Adrenal gland (tissue), 12 donors: ENCODE measurements around the gene PTPRD. TPM values are rescaled to one million over a fixed set of nuclear protein-coding genes. Genes with fewer than 3 reads are reported as not detected.

Source experiments
- DNase-seq, 7 donors: peaks; one replicate each; pipeline ENCODE4 v3.0.0-alpha.2; 2019 to 2020
- H3K27ac ChIP-seq, 5 donors: fragments of 200-600 bp; sonication (generic) in 4 of 5; 1 replicate in 3 of 5; 2 replicates in 2 of 5; pipeline versions ENCODE4 v1.5.1 to v1.8.0; 2016 to 2020; ENCODE audit warnings: mild to moderate bottlenecking in 1 of 5
- H3K27me3 ChIP-seq: fragments of 200-600 bp; 2 replicates; pipeline ENCODE4 v1.8.0; 2021
- H3K36me3 ChIP-seq, 2 donors: fragments of 200-600 bp; replicated peaks in 1 of 2; 1 replicate in 1 of 2; 2 replicates in 1 of 2; pipeline versions ENCODE4 v1.5.1 to v1.8.0; 2018 to 2022
- H3K4me1 ChIP-seq, 2 donors: fragments of 200-600 bp; replicated peaks in 1 of 2; 1 replicate in 1 of 2; 2 replicates in 1 of 2; pipeline versions ENCODE4 v1.5.1 to v1.8.0; 2018 to 2021
- H3K4me3 ChIP-seq, 4 donors: fragments of 200-600 bp; sonication (generic) in 3 of 4; one replicate each; pipeline ENCODE4 v1.5.1; 2016 to 2018
- H3K9me3 ChIP-seq, 3 donors: fragments of 200-600 bp; sonication (generic) in 1 of 3; replicated peaks in 1 of 3; 1 replicate in 2 of 3; 2 replicates in 1 of 3; pipeline versions ENCODE4 v1.5.1 to v1.8.0; 2016 to 2021
- CTCF ChIP-seq, 6 experiments: fragments of 450-650 bp in 4 of 6; fragments of 200-600 bp in 2 of 6; sonication (generic) in 1 of 6; IDR thresholded peaks; 1 replicate in 5 of 6; 2 replicates in 1 of 6; pipeline versions ENCODE4 v1.5.1 to v1.8.0; 2016 to 2021; ENCODE audit warnings: antibody characterized with exemption in 6 of 6, mild to moderate bottlenecking in 2 of 6, moderate library complexity in 1 of 6
- POLR2A ChIP-seq, 2 donors: fragments of 450-650 bp; IDR thresholded peaks; one replicate each; pipeline ENCODE4 v1.6.1; 2017; ENCODE audit warnings: antibody characterized with exemption in 2 of 2, mild to moderate bottlenecking in 2 of 2, moderate library complexity in 1 of 2
- WGBS, 4 donors: extraction: QIAGEN DNeasy Blood & Tissue Kit in 2 of 4; methylation state at CpG; one replicate each; pipeline versions ENCODE4 v1.1.5 to v1.1.7; 2013 to 2017; 5-methylcytosine and 5-hydroxymethylcytosine counted together
- intact Hi-C, 2 donors: fragments of 100-400 bp; cut with DNase I; formaldehyde crosslinking; loops; one replicate each; pipeline versions ENCODE4 v1.14.1 to v1.15.0; 2022 to 2023
- polyA plus RNA-seq, 3 donors: library from polyadenylated mRNA; stranded (reverse); fragments of 200-250 nt in 2 of 3; fragments of 350-450 nt in 1 of 3; fragmentation: Illumina TruSeq in 1 of 3; extraction: RNeasy Lipid Tissue Mini Kit (QIAGEN cat#74804) in 1 of 3; gene quantifications; one replicate each; pipeline ENCODE4 v1.2.3, GENCODE V29; 2013 to 2014
- total RNA-seq, 9 donors: library from RNA; depleted of rRNA in 4 of 9; stranded (reverse); fragments of >200 nt in 4 of 9; fragments of 120-200 nt in 1 of 9; fragmentation: NEBNext Ultra II Directional in 1 of 9; extraction: Animal tissue kit (Norgen Biotek cat#: 25700) in 1 of 9; gene quantifications; one replicate each; pipeline versions ENCODE4 v1.1.0 to v1.2.4, GENCODE V29; 2013 to 2023
- donor health status: healthy with polysubstance abuse.
- donor health status: Bipolar disorder and iron deficiency.
- donor health status: DM: yes; HTN: yes; CAD: no.
- donor health status: DM: no; HTN: no; CAD: no.
- donor health status: DM: no; HTN: no; CAD: no.
- donor health status: DM: yes; HTN: yes; CAD: no.

Gene PTPRD
- total and polyA plus RNA-seq, 12 donors = 0.61 to 71.2 (median 4.5) TPM

GRCh38 chr9:8901146-8901545, 1711.7 kb downstream of the PTPRD start:
- intact Hi-C loops = no loop called here
- Histone ChIP-seq H3K27ac (no peak overlapping the region), H3K36me3 (no peaks in the 10 kb centered on the region), H3K27me3 (no peaks in the 10 kb centered on the region), H3K4me3 (no peak overlapping the region), H3K9me3 (no peaks in the 10 kb centered on the region), H3K4me1 (no peaks in the 10 kb centered on the region)
- 68 to 74% (median 70%) methylated on average over 2 of the region's 2 CpGs for WGBS, 4 donors
- TF ChIP-seq CTCF (IDR thresholded peaks at IDR 0.05) (no peak), POLR2A (IDR thresholded peaks at IDR 0.05) (no peak)
- DNase-seq = no peak

DNA sequence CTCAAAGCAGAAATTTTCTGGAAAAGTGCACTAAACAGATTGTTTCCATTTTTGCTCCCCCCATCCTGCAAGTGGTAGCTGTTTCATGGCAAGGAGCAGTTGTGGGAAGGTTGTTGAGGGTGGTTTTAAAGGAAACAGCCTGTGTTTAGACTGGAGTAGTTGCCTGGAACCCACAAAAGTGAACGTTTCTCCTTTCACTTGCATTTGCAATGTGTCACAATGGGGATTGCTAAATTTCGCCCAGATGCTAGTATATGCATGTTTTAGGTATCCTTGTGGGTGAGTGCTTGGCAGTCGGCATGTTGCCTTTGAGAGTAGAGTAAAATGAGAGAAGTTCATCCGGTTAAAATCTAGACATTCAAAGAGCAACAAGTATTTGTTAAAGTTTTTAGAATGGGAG, 1713.3 kb downstream of the PTPRD start:
- Histone ChIP-seq H3K27me3 (no peaks in the 10 kb centered on the region), H3K36me3 (no peaks in the 10 kb centered on the region), H3K27ac (no peak overlapping the region), H3K9me3 (no peaks in the 10 kb centered on the region), H3K4me3 (no peak overlapping the region), H3K4me1 (no peaks in the 10 kb centered on the region)
- intact Hi-C loops = loop anchor here in 1 of 2 donors (10.0 kb wide), 1 partner anchor 105 kb away; no protein-coding TSS in a partner anchor
- no peak for DNase-seq
- TF ChIP-seq POLR2A (IDR thresholded peaks at IDR 0.05) = no peak
- no peak for TF ChIP-seq CTCF (IDR thresholded peaks at IDR 0.05)
- WGBS, 4 donors = 59 to 70% (median 68%) methylated on average over 4 of the region's 4 CpGs

DNA sequence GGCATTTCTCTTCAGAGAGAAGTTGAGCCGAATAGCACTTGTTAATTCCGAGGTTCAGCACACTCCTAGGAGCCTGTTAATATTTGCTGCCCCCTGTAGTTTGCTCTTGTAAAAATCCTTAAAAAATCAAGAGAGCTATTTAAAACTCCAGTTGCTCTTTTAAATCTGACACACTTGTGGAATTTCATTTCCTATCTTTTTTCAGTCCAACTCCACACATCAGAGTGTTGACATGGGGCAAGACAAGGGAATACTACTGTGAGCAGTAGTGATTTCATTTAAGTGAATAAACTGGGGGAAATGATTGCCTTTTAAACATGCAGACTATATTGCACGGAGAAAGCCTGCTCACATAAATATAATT, 1717.0 kb downstream of the PTPRD start:
- H3K4me3 ChIP-seq = no peak overlapping the region
- H3K36me3 ChIP-seq = no peaks in the 10 kb centered on the region
- no peaks in the 10 kb centered on the region for H3K9me3 ChIP-seq
- WGBS, 4 donors = 31 to 32% (median 31%) methylated on average over 3 of the region's 3 CpGs
- no peak overlapping the region for H3K27ac ChIP-seq
- DNase-seq = peak in 1 of 7 donors; percentile 8
- no peaks in the 10 kb centered on the region for H3K27me3 ChIP-seq
- TF ChIP-seq POLR2A (IDR thresholded peaks at IDR 0.05) (no peak), CTCF (IDR thresholded peaks at IDR 0.05) (peak; percentile 39 to 63 (median 48))
- no peaks in the 10 kb centered on the region for H3K4me1 ChIP-seq
- intact Hi-C loops = loop anchor here in 1 of 2 donors (10.0 kb wide), 1 partner anchor 109 kb away; no protein-coding TSS in a partner anchor

DNA sequence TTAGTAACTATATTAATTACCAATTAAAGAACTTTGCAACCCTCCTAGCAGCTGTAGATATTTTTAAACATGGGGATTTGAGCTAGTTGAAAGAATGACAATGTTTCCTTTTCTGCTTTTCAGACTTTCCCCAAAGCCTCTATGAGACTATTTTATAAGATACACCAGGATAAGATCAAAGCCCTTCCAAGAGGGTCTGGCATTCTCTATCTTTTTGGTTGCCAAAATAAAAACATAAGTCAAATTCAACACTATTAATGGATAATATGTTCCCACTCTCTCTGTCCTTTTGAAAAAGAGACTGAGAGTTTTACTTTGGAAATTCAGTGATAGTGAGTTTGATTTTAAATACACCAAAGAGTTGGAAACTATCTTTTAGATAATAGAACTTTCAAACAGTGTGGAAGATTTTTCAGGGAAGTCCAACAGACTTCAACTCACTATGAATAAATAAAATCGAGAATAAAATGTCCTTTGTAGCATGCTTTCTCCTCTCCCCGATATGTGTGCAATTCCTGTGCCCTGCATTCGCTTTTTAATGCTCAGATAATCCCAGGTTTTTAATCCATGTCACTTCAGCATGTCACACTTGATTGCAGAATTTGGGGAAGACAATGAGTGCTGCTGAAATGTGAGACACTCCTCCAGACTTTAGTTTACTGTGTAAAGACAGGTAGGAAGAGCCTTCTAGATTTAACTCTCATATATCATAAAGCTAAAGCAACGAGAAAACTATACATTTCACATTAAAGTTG, 1717.5 kb downstream of the PTPRD start:
- no peak overlapping the region for H3K4me3 ChIP-seq
- intact Hi-C loops = loop anchor here in 1 of 2 donors (10.0 kb wide), 1 partner anchor 110 kb away; no protein-coding TSS in a partner anchor
- H3K36me3 ChIP-seq = no peaks in the 10 kb centered on the region
- no peaks in the 10 kb centered on the region for H3K9me3 ChIP-seq
- H3K27me3 ChIP-seq = no peaks in the 10 kb centered on the region
- DNase-seq = no peak
- 19 to 30% (median 25%) methylated on average over 4 of the region's 4 CpGs for WGBS, 4 donors
- TF ChIP-seq CTCF (IDR thresholded peaks at IDR 0.05) (no peak), POLR2A (IDR thresholded peaks at IDR 0.05) (no peak)
- H3K27ac ChIP-seq = no peak overlapping the region
- no peaks in the 10 kb centered on the region for H3K4me1 ChIP-seq
